HG02798 (cell line): ENCODE results near the gene ANKRD24.
"Not testable (repeated sequence)": the region's sequence is repeated elsewhere in the genome, so short reads cannot be mapped to it uniquely, and the experiment has no call there.

Experiments
- ATAC-seq: cut with Tn5 transposase; IDR thresholded peaks from one replicate; pipeline ENCODE4 v1.9.1; 2021; ENCODE audit warnings: mild to moderate bottlenecking; ENCODE audit not compliant: unreplicated experiment, poor library complexity

The ANKRD24 gene

DNA sequence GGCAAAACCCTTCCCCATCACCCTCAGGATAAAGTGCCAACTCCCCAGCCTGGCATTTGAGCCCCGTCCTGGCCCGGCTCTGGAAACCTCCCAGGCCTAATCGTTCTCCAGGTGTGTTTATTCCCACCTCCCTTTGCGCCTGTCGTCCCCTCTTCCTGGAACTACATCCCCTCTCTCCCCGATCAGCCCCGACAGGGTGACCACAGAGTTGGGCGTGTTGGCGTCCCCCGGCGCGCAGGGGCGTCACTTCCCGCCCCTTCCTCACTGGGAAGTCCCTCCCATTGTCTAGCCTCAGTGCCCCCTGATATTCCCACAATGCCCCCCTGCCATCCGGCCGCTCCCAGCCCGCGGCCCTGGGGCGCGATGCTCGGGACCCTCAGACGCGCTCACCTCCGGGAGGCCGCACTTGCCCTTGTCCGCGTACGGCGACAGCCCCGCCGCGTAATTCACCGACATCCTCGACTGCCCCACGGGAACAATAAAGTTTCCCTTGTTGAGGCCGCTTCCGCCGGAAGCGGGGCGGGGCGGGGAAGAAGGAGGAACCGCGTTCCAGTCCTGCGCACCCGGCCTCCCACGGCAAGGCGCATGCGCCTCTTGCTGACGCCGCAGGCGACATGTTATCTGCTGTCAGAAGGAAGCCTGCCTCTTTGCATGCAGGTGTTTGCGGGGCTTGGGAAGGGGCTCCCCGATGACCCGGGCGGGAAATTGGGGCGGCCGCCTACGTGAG, at the start of gene ANKRD24, which contains the start of gene SIRT6:
TSS of gene ANKRD24 (plus strand) at position 606 of the 727 bp plus-strand sequence. CDS start 3,737 bp downstream, outside the sequence.
TSS of gene SIRT6 (minus strand) at position 480 of the 727 bp plus-strand sequence. CDS start at position 456, 24 bp downstream.
- ATAC-seq = peak; percentile 83

GRCh38 chr19:4134351-4134750, 48.1 kb upstream of the ANKRD24 start:
- ATAC-seq = no peak

- ATAC-seq = not testable (repeated sequence)
These were observed 47.1 kb upstream of the ANKRD24 start for GRCh38 chr19:4135386-4135785.

DNA sequence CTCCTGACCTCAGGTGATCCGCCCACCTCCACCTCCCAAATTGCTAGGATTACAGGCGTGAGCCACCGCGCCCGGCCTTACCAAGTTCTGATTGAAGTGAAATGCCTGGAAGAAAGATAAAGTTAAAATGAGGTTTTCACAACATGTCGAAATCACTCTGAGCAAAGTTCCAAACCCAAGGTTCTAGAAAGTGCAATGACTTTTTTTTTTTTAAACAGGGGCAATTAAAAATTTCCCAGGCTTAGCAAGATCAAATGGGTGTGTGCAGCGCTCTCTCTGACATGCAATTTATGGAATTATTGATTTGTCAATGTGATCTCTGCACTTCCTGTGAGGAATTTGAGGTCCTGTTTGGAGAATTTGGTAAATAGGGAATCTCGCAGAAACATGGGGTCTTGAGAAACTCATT, 45.8 kb upstream of the ANKRD24 start:
- no peak for ATAC-seq

DNA sequence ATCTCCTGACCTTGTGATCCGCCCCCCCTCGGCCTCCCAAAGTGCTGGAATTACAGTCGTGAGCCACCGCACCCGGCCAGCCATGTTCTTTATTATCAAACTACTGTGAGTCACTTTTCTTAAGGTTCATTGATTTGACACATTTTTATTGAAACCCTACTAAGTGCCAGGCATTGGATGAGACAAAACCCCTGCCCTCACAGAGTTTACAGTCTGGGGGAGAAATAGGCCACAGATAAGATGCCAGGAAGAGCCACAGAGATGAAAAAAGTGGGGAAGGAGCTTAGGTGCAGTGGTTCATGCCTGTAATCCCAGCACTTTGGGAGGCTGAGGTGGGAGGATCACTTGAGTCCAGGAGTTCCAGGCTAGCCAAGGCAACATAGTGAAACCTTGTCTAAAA, 44.0 kb upstream of the ANKRD24 start:
- ATAC-seq = no peak

- no peak for ATAC-seq
These were observed 42.8 kb upstream of the ANKRD24 start for GRCh38 chr19:4139614-4140236.

- ATAC-seq = no peak
These were observed 42.2 kb upstream of the ANKRD24 start for GRCh38 chr19:4140237-4140711.

DNA sequence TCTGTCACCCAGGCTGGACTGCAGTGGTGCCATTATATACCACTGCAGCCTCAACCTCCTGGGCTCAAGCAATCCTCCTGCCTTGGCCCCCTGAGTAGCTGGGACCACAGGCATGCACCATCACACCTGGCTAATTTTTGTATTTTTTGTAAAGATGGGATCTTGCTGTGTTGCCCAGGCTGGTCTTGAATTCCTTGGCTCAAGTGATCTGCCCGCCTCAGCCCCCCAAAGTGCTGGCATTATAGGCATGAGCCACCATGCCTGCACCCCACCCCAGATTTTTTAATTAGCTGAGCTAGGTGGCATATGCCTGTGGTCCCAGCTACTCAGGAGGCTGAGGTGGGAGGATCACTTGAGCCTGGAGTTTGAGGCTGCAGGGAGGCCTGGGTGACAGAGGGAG, 39.6 kb upstream of the ANKRD24 start:
- not testable (repeated sequence) for ATAC-seq

DNA sequence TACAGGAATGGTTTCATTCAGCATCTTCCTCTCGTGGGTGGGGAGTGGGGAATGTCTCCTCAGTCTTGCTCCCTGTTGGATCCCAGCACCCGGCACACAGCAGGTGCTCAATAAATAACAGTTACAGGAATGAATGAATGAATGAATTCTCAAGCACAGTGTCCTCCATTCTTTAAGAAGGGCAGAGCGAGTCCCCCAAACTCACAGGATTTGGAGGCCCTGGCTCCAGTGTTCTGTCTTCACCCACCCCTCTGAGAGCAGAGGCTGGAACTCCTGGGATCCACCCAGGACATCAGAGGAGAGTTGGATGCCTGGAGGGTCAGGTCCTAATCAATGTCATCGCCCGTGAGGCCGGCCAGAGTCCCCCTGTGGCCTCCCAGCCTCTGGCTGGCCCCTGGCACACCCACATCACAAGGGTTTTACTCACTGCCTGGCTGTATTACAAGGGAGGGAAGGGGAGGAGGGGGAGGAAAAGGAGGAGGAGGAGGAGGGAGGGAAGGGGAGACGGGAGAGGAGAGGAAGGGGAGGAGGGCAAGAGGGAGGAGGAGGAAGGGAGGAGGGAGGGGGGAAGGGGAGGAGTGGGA, 37.7 kb upstream of the ANKRD24 start:
- ATAC-seq = no peak

DNA sequence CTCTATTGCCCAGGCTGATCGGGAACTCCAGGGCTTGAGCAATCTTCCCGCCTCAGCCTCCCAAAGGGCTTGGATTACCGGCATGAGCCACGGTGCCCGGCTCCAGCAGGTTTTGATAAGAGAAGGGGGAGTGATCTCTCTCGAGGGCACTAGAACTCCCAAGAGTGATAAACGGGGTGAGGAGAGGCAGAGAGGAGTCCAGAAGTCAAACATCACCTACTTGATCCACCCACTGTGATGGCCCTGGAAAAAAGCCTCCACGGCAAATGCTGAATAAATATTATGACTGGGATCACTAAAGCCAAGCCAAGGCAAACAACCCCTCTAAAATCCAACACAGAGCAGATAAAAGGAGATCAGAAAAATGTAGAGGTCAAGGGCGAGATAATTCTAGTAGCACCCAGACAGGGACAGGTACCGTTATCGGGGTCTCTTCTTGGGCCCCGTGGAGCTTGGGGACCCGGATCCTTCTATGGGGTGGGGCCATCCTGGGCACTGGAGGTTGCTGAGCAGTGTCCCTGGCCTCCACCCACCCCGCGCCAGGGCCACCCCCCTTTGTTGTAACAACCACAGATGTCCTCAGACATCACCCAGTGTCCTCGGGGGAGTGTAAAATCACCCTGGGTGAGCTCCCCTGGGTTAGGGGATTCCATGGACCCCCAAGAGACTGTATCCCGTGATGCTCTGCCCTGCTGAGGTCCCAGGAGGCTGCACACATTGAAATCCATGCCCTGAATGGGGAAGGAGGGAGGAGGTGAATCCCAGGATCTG, 32.8 kb upstream of the ANKRD24 start:
- no peak for ATAC-seq

GRCh38 chr19:4151623-4152022, 30.9 kb upstream of the ANKRD24 start:
- no peak for ATAC-seq

GRCh38 chr19:4152241-4152998, 30.1 kb upstream of the ANKRD24 start:
- no peak for ATAC-seq

GRCh38 chr19:4154571-4155312, 27.7 kb upstream of the ANKRD24 start:
- ATAC-seq = no peak

- no peak for ATAC-seq
These were observed 25.3 kb upstream of the ANKRD24 start for GRCh38 chr19:4157164-4157563.

GRCh38 chr19:4157971-4158370, 24.5 kb upstream of the ANKRD24 start:
- ATAC-seq = not testable (repeated sequence)

DNA sequence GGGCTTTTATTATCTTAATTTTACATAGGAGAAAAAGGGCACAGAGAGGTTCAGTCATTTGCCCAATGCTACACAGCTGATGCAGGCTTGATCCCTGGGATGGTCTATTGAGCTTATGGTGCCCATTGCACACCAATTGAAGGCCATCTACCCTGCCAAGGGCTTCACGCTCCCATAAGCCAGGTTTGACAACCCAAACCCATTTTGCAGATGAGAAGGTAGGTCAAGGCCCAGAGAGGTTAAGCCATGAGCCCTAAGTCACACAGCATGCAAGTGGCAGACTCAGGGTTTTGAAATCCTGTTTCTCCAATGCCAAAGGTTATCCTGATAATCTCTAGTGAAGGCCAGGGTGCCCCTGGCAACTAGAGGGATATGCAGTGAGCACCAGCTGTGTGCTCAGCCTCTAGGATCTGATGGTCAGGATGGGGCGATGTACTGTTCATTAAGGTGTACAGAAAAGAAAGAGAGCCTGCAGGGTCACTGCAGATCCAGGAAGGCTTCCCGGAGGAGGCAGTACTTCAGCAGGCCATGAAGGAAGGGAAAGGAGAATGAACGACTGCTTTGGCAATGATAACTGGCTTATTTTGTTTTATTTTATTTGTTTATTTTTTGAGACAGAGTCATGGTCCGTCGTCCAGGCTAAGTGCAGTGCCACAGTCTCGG, 20.9 kb upstream of the ANKRD24 start:
- ATAC-seq = no peak

GRCh38 chr19:4164262-4164661, 18.2 kb upstream of the ANKRD24 start:
- no peak for ATAC-seq

GRCh38 chr19:4171676-4172075, 10.8 kb upstream of the ANKRD24 start:
- no peak for ATAC-seq
